HG03097 (cell line): ENCODE measurements around the gene CCDC12.

Experiments used
- ATAC-seq: cut with Tn5 transposase; IDR thresholded peaks from one replicate; pipeline ENCODE4 v1.9.1; 2021; ENCODE audit not compliant: unreplicated experiment, low FRiP score

Gene CCDC12

DNA sequence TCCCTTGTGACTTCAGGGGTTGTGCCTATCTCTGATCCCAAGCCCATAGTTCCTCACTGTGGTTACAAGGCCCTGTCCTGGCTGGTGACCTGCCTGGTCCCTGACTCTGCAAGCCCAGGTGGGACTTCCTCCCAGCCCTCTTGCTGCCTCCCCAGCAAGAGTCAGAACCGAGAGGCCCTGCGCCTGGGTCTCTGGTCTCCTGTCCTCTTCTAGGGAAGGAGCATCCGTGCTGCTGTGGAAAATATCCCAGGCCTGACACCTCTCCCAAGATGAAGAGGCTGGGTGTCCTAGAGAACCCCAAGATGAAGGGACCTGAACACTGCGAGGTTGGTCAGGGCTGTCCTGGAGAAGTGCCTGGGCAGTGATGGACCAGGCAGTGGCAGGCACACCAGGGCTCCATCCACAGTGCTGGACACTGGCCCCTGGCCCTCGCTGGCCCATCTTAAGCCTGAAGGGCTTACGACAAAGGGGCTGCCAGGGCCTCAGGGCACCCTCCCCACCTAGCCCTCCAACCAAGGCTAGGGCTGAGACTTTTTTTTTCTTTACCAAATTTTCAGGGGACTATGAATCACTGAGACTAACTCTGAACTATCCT is 66.3 kb downstream of the CCDC12 start:
- ATAC-seq: no peak

- ATAC-seq: no peak
Observed at GRCh38 chr3:46909535-46910161, 66.9 kb downstream of the CCDC12 start.

DNA sequence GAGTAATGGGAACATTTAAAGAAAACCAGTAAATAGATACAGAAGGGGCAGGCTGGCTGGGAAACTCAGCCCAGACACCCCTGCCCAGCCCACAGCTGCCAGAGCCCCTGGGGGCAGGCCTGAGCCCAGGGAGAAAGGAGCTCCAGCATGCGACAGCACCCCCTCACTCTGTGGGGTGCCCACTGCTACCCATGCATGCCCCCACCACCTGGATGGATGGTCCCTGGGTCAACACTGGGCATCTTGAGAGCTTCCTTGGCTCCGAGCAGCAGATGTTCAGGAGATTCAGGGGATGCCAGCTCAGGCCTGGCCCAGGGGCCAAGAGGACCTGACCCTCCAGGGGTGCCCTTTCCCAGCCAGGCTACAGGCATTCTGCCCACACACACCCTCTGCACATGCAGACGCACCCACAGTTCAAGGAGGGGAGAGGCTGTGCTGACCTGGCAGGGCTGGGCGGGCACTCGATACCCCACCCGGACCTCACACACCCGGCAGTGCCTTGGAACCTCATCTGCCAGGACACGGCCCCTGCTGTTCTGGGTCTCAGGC is 67.5 kb downstream of the CCDC12 start:
- no peak for ATAC-seq

DNA sequence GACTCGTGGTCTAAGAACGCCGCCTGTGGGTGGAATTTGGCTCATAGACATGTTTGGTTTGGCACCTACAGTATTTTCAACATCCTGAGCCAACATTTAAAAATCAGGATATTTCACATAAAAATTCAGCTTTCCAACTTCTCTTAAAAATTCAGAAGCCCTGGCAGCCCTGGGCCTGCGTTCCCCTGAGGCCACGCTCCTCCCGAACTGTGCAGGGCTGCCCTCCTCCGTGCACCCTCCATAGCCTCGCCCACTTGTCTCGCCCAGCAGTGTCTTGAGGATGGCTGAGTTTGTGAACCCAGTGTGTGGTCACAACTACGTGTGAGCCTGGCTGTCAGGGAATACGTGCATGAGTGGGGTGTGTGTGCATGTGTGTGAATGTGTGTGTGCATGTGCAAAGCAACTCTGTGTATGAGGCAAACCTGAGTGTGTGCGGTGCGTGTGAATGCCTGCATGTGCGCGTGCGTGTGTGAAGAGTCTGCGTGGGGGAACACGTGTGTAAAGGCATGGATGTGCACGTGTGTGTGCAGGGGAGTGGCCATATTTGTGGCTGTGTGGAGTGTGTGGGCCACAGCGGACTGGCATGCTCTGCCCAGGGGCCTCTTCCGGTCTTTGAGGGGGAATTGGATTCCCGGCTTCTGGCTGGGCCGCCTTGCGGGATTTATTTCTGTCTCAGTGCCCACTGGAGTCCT is 68.1 kb downstream of the CCDC12 start:
- ATAC-seq: no peak

DNA sequence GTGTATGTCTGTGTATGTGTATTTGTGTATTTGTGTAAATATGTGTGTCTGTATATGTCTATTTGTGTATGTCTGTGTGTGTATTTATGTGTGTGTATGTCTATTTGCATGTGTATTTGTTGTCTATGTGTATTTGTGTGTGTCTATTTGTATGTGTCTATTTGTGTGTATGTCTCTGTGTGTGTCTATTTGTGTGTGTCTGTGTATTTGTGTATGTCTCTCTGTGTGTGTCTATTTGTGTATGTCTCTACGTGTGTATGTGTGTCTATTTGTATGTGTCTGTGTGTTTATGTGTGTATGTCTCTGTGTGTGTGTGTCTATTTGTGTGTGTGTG is 68.6 kb downstream of the CCDC12 start:
- no peak for ATAC-seq

GRCh38 chr3:46907271-46907670 is 69.3 kb downstream of the CCDC12 start:
- no peak for ATAC-seq

- no peak for ATAC-seq
Observed at GRCh38 chr3:46906471-46907058, 70.0 kb downstream of the CCDC12 start.

DNA sequence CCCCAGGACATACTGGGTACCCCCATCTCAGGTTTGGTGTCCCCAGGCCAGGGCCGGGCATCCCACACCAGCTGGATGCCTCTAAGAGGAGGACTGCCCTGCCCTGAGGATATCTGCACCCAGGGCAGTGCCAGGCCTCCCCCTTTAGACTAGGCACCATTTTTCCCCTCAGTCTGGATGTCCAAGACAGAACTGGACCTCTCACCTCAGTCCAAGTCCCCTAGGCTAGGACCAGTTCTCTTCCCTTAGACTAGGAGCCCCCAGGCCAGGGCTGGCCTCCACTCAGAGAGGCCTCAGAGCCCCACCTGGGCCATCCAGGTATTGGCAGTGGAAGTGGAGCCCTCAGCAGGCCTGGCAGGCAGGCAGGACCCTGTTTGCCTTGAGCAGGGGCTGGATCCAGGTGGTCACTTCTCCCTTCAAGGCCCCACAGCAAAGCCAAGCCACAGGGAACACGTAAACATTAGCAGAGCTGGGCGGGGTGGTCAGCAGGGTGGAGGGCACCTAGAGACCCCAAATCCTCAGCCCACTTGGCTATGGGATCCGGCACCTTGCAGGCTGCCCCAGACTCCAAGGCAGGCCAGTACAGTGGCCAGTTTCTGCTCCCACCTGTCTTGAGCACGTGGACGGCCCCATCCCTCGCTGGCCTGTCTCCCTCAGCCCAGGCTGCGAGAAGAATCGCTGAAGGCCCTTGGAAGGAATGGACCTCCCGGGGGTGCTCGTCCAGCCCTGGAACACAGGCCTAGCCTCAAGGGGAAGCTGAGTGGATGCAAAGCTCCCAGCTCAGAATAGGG is 70.7 kb downstream of the CCDC12 start:
- ATAC-seq: no peak

DNA sequence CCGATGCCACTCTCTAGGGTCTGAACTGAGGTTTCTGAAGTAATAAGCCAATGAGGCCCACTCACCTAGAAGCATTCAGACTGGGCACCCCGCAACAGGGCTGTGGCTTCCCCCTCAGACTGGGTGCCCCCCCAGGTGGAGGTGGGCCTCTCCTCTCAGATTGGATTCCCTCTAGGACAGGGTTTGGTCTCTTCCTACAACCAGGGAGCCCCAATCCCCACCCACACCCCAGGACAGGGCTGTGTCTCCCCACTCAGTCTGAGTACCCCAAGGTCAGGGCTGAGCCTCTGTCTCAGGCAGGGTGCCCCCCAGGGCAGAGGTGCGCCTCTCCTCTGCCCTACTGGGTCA is 71.4 kb downstream of the CCDC12 start:
- ATAC-seq: no peak

GRCh38 chr3:46904303-46905212 is 72.0 kb downstream of the CCDC12 start:
- no peak for ATAC-seq

- ATAC-seq: no peak
Observed at GRCh38 chr3:46903341-46904302, 72.9 kb downstream of the CCDC12 start.

GRCh38 chr3:46902188-46902631 is 74.3 kb downstream of the CCDC12 start:
- ATAC-seq: no peak

DNA sequence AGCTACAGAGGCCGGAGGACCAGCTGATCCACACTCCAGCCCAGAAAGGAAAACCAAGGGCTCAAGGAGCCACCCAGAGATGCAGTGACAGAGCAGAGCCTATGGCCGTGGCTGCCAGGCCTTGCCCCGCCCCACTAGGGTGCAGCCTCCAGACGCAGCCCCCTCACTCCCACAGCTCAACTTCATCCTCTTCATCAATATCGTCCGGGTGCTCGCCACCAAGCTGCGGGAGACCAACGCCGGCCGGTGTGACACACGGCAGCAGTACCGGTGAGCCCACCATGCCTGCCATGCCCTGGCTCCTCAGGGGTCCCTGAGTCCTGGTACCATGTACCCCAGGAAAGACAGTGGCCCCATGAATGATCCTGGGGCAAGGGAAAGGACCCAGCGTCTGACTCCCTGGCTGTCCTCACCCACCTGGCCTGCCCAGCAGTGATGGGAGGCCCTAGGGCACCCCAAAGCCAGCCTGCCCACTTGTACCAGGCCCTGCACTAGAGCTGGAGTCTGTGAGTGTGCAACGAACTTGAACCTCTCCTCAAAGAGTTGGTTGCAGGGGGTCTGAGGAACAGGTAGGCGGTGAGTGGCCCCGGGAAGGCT is 74.9 kb downstream of the CCDC12 start:
- no peak for ATAC-seq

DNA sequence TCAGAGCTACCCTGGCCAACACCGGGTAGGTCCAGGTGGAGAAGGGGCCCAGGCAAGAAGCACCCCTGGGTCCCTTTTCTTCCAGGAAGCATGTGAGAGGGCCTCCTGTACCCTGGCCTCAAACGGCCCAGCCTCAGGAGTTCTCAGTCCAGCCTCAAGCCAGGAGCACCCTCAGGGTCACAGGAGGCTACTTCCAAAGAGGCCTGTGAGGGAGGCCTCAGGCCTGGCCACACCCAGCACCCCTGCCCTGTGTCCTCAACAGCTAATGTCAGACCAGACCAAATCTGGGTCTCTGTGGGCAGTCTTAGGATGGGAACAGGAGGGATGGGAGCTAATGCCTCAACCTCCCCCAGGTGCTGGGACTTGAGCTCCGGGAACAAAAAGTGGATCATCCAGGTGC is 75.5 kb downstream of the CCDC12 start:
- no peak for ATAC-seq

DNA sequence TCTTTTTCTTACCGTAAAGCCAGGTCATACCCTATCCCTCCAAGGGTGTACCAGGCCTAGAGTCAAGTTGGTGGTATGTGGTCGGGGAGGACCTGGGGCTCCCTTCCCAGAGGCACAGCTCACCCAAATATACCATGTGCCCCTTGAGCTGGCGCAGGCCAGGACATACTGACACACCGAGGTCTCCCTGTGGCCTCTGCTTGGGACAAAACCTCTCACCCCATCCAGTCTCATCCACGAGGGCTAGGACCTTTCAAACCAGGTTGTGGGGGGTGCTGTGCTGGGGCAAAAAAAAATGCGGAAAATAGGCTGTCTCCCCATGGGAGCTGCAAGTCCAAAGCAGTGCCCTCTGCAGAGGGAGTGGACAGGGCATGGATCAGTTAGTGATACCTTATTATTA is 76.2 kb downstream of the CCDC12 start:
- no peak for ATAC-seq

DNA sequence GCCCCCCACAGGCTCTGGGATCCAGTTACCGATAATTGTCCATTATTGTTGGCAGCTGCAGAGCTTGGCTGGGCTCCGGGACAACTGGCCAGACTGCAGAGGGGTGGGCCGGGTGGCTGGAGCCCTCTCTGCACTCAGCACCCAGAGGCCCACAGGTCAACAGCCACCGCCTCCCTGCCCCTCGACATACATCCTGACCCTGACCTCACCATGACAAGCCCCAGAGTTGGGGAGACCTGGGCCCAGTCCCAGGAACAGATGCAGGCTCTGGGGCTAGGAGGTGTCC is 76.6 kb downstream of the CCDC12 start:
- ATAC-seq: no peak

GRCh38 chr3:46899151-46900006 is 77.2 kb downstream of the CCDC12 start:
- no peak for ATAC-seq
